GM21447 (cell line): Measurements from ENCODE around the gene NIPSNAP2.
"Not testable (repeated sequence)": the region's sequence is repeated elsewhere in the genome, so short reads cannot be mapped to it uniquely, and the experiment has no call there.

ENCODE experiments used
- ATAC-seq: cut with Tn5 transposase; IDR thresholded peaks from one replicate; pipeline ENCODE4 v1.9.1; 2021; ENCODE audit not compliant: unreplicated experiment

Gene NIPSNAP2

GRCh38 chr7:55975988-55976633, 11.7 kb downstream of the NIPSNAP2 start:
- no peak for ATAC-seq

GRCh38 chr7:55977831-55978230, 13.4 kb downstream of the NIPSNAP2 start:
- no peak for ATAC-seq

GRCh38 chr7:55980266-55980665, 15.9 kb downstream of the NIPSNAP2 start:
- no peak for ATAC-seq

GRCh38 chr7:55983537-55983936, 19.2 kb downstream of the NIPSNAP2 start:
- ATAC-seq = no peak

GRCh38 chr7:55992346-55992745, 28.0 kb downstream of the NIPSNAP2 start:
- no peak for ATAC-seq

GRCh38 chr7:55996856-55997500, 32.6 kb downstream of the NIPSNAP2 start:
- no peak for ATAC-seq

GRCh38 chr7:56003749-56004148, 39.4 kb downstream of the NIPSNAP2 start:
- ATAC-seq = no peak

- no peak for ATAC-seq
Measured at GRCh38 chr7:56007167-56007652, 42.8 kb downstream of the NIPSNAP2 start.

GRCh38 chr7:56007891-56008290, 43.5 kb downstream of the NIPSNAP2 start:
- no peak for ATAC-seq

- no peak for ATAC-seq
Measured at GRCh38 chr7:56009695-56010094, 45.3 kb downstream of the NIPSNAP2 start.

GRCh38 chr7:56017015-56017414, 52.6 kb downstream of the NIPSNAP2 start:
- ATAC-seq = not testable (repeated sequence)

GRCh38 chr7:56019501-56019900, 55.1 kb downstream of the NIPSNAP2 start:
- ATAC-seq = no peak

- ATAC-seq = no peak
Measured at GRCh38 chr7:56023500-56023899, 59.1 kb downstream of the NIPSNAP2 start.

GRCh38 chr7:56026538-56026937, 62.2 kb downstream of the NIPSNAP2 start:
- no peak for ATAC-seq

GRCh38 chr7:56028942-56029630, 64.7 kb downstream of the NIPSNAP2 start:
- ATAC-seq = no peak

GRCh38 chr7:56030340-56030739, 66.0 kb downstream of the NIPSNAP2 start:
- ATAC-seq = no peak

- ATAC-seq = not testable (repeated sequence)
Measured at GRCh38 chr7:56031556-56031955, 67.2 kb downstream of the NIPSNAP2 start.

GRCh38 chr7:56032578-56032977, 68.2 kb downstream of the NIPSNAP2 start:
- not testable (repeated sequence) for ATAC-seq

GRCh38 chr7:56033671-56034432, 69.5 kb downstream of the NIPSNAP2 start:
- ATAC-seq = peak; percentile 93

- ATAC-seq = no peak
Measured at GRCh38 chr7:56040730-56041129, 76.3 kb downstream of the NIPSNAP2 start.

- ATAC-seq = not testable (repeated sequence)
Measured at GRCh38 chr7:56045758-56046157, 81.4 kb downstream of the NIPSNAP2 start.
